SK-N-MC (cell line): ENCODE measurements around the gene CFAP73.

Source experiments
- DNase-seq: peaks from one replicate; pipeline ENCODE4 v3.0.0-alpha.2; 2011; ENCODE audit warnings: low read depth, low spot score
- H3K27ac ChIP-seq: fragments of 200-600 bp; sonication (generic); 2 replicates; pipeline ENCODE4 v1.5.1; 2016; ENCODE audit warnings: mixed run types
- H3K36me3 ChIP-seq: fragments of 200-600 bp; sonication (generic); 2 replicates; pipeline ENCODE4 v1.6.1; 2017; ENCODE audit warnings: antibody characterized with exemption, low read length, mixed read lengths; ENCODE audit not compliant: insufficient read depth
- H3K4me3 ChIP-seq: fragments of 200-600 bp; sonication (generic); 2 replicates; pipeline ENCODE4 v1.5.1; 2016
- H3K9ac ChIP-seq: fragments of 200-600 bp; sonication (generic); 2 replicates; pipeline ENCODE4 v1.8.0; 2017; ENCODE audit warnings: mixed run types, mixed read lengths; ENCODE audit not compliant: insufficient read length
- H3K9me3 ChIP-seq: fragments of 200-600 bp; sonication (generic); 2 replicates; pipeline ENCODE4 v1.6.1; 2017; ENCODE audit warnings: low read depth, mild to moderate bottlenecking, antibody characterized with exemption, low read length, moderate library complexity, mixed read lengths
- EZH2 ChIP-seq: fragments of 200-600 bp; sonication (generic); IDR thresholded peaks from one replicate; pipeline ENCODE4 v1.6.1; 2017; ENCODE audit warnings: antibody characterized with exemption
- FOXP2 ChIP-seq: optimal IDR thresholded peaks from 2 replicates; pipeline ENCODE3; 2011; ENCODE audit warnings: mild to moderate bottlenecking, moderate library complexity; ENCODE audit not compliant: insufficient read depth; ENCODE audit errors: extremely low read length, control extremely low read depth
- POLR2AphosphoS5 ChIP-seq: IDR thresholded peaks from 2 replicates; pipeline ENCODE4 v1.6.1; 2012; ENCODE audit warnings: mild to moderate bottlenecking, low read depth, low read length, borderline replicate concordance

The CFAP73 gene

GRCh38 chr12:113149361-113150150 lies at the start of gene CFAP73:
CFAP73 (plus strand) TSS chr12:113149724; CDS start chr12:113149858, 134 bp downstream.
- H3K4me3 ChIP-seq, result peak within 1 kb of the TSS; percentile 47
- H3K27ac ChIP-seq, result peak within 1 kb of the TSS; percentile 46; the same call in 1 of the 2 replicates
- H3K9ac ChIP-seq, result no peak within 1 kb of the TSS
- H3K9me3 ChIP-seq, result no peaks in the 10 kb centered on the region
- no peak for TF ChIP-seq POLR2AphosphoS5
- no peak for TF ChIP-seq FOXP2
- TF ChIP-seq EZH2, result no peak
- peak; percentile 72 for DNase-seq
- H3K36me3 ChIP-seq, result no peaks in the 10 kb centered on the region

GRCh38 chr12:113099764-113100163 lies 49.8 kb upstream of the CFAP73 start:
- TF ChIP-seq FOXP2 (no peak), POLR2AphosphoS5 (no peak), EZH2 (no peak)
- H3K27ac ChIP-seq, result no peak overlapping the region
- H3K9ac ChIP-seq, result no peak overlapping the region
- H3K9me3 ChIP-seq, result no peaks in the 10 kb centered on the region
- H3K4me3 ChIP-seq, result no peak overlapping the region
- DNase-seq, result no peak
- no peaks in the 10 kb centered on the region for H3K36me3 ChIP-seq

GRCh38 chr12:113101751-113102150 lies 47.8 kb upstream of the CFAP73 start:
- no peak for TF ChIP-seq POLR2AphosphoS5
- no peak for TF ChIP-seq EZH2
- TF ChIP-seq FOXP2, result no peak
- DNase-seq, result no peak
- Histone ChIP-seq H3K9me3 (no peaks in the 10 kb centered on the region), H3K27ac (no peak overlapping the region), H3K4me3 (no peak overlapping the region), H3K9ac (no peak overlapping the region), H3K36me3 (no peaks in the 10 kb centered on the region)

- Histone ChIP-seq H3K36me3 (no peaks in the 10 kb centered on the region), H3K27ac (no peak overlapping the region)
- no peak for TF ChIP-seq FOXP2
- no peak for TF ChIP-seq EZH2
- no peak for TF ChIP-seq POLR2AphosphoS5
These were observed 46.7 kb upstream of the CFAP73 start for GRCh38 chr12:113102811-113103210.

GRCh38 chr12:113103756-113104450 lies 45.6 kb upstream of the CFAP73 start:
- no peaks in the 10 kb centered on the region for H3K9me3 ChIP-seq
- no peak for TF ChIP-seq FOXP2
- TF ChIP-seq EZH2, result no peak
- TF ChIP-seq POLR2AphosphoS5, result no peak
- H3K36me3 ChIP-seq, result no peaks in the 10 kb centered on the region
- H3K9ac ChIP-seq, result no peak overlapping the region
- H3K27ac ChIP-seq, result no peak overlapping the region
- no peak for DNase-seq
- H3K4me3 ChIP-seq, result no peak overlapping the region

More at GRCh38 chr12:113102811-113103210, 46.7 kb upstream of the CFAP73 start:
- Histone ChIP-seq H3K9me3 (no peaks in the 10 kb centered on the region), H3K9ac (no peak overlapping the region), H3K4me3 (no peak overlapping the region)
- DNase-seq, result no peak

- Histone ChIP-seq H3K27ac (no peak overlapping the region), H3K36me3 (no peaks in the 10 kb centered on the region), H3K9ac (no peak overlapping the region), H3K4me3 (no peak overlapping the region), H3K9me3 (no peaks in the 10 kb centered on the region)
- TF ChIP-seq POLR2AphosphoS5 (no peak), EZH2 (no peak), FOXP2 (no peak)
- no peak for DNase-seq
These were observed 44.5 kb upstream of the CFAP73 start for GRCh38 chr12:113104953-113105510.

- no peaks in the 10 kb centered on the region for H3K36me3 ChIP-seq
- H3K4me3 ChIP-seq, result no peak overlapping the region
These were observed 43.8 kb upstream of the CFAP73 start for GRCh38 chr12:113105606-113106271.

GRCh38 chr12:113106361-113106760 lies 43.2 kb upstream of the CFAP73 start:
- no peak overlapping the region for H3K9ac ChIP-seq
- no peaks in the 10 kb centered on the region for H3K9me3 ChIP-seq
- no peak for DNase-seq
- TF ChIP-seq EZH2 (no peak), FOXP2 (no peak), POLR2AphosphoS5 (no peak)
- no peaks in the 10 kb centered on the region for H3K36me3 ChIP-seq
- no peak overlapping the region for H3K4me3 ChIP-seq
- no peak overlapping the region for H3K27ac ChIP-seq

More at GRCh38 chr12:113105606-113106271, 43.8 kb upstream of the CFAP73 start:
- Histone ChIP-seq H3K9me3 (no peaks in the 10 kb centered on the region), H3K9ac (no peak overlapping the region), H3K27ac (no peak overlapping the region)
- TF ChIP-seq POLR2AphosphoS5, result no peak
- no peak for TF ChIP-seq FOXP2
- DNase-seq, result no peak
